ENCODE measurements around the gene CRYBG1. TPM values are rescaled to one million over a fixed set of nuclear protein-coding genes. Genes with fewer than 3 reads are reported as not detected.

CRYBG1 gene
- total RNA-seq, 1 donor from 2014 or later, result 0.06 TPM

GRCh38 chr6:106611030-106611429 lies 250.5 kb downstream of the CRYBG1 start:
- Histone ChIP-seq H3F3A (ENCODE audit: low read depth) (peaks cover 3% of the 10 kb centered on the region), H3K4me2 (no peak overlapping the region), H3K4me1 (peaks cover 11% of the 10 kb centered on the region), H3K79me2 (ENCODE audit: low read depth) (no peaks in the 10 kb centered on the region), H3K27ac (no peak overlapping the region), H3K4me3 (no peak overlapping the region), H3K9me3 (ENCODE audit: low read depth) (no peaks in the 10 kb centered on the region), H2AFZ (replicated peaks) (no peak overlapping the region), H4K20me1 (ENCODE audit: low read depth) (no peaks in the 10 kb centered on the region), H3K9ac (no peak overlapping the region), H3K27me3 (no peaks in the 10 kb centered on the region), H3K36me3 (no peaks in the 10 kb centered on the region)
- Mint-ChIP-seq H3K4me1 (no peaks in the 10 kb centered on the region), H3K36me3 (no peaks in the 10 kb centered on the region), H3K4me3 (no peak overlapping the region), H3K27ac (no peak overlapping the region), H3K27me3 (ENCODE audit: insufficient read depth, low read depth) (peaks cover 2% of the 10 kb centered on the region), H3K9me3 (no peaks in the 10 kb centered on the region)
- TF ChIP-seq EZH2phosphoT487 (IDR thresholded peaks at IDR 0.05), result no peak
- no peak for TF ChIP-seq CTCF (IDR thresholded peaks at IDR 0.05)
- TF ChIP-seq EZH2 (IDR thresholded peaks at IDR 0.05), result no peak
- DNase-seq (ENCODE audit: low spot score), result no peak

GRCh38 chr6:106612671-106613416 lies 252.3 kb downstream of the CRYBG1 start:
- DNase-seq (ENCODE audit: low spot score), result no peak
- Histone ChIP-seq H3K4me1 (peaks cover 11% of the 10 kb centered on the region), H3K4me3 (no peak overlapping the region), H3K9ac (no peak overlapping the region), H3K4me2 (no peak overlapping the region), H3F3A (ENCODE audit: low read depth) (peaks cover 3% of the 10 kb centered on the region), H3K27ac (no peak overlapping the region), H3K36me3 (no peaks in the 10 kb centered on the region), H3K79me2 (ENCODE audit: low read depth) (no peaks in the 10 kb centered on the region), H3K27me3 (no peaks in the 10 kb centered on the region), H3K9me3 (ENCODE audit: low read depth) (no peaks in the 10 kb centered on the region), H2AFZ (replicated peaks) (no peak overlapping the region), H4K20me1 (ENCODE audit: low read depth) (no peaks in the 10 kb centered on the region)
- Mint-ChIP-seq H3K36me3 (no peaks in the 10 kb centered on the region), H3K27me3 (ENCODE audit: insufficient read depth, low read depth) (peaks cover 2% of the 10 kb centered on the region), H3K9me3 (no peaks in the 10 kb centered on the region), H3K4me1 (no peaks in the 10 kb centered on the region), H3K27ac (no peak overlapping the region), H3K4me3 (no peak overlapping the region)
- TF ChIP-seq EZH2 (IDR thresholded peaks at IDR 0.05), result no peak
- TF ChIP-seq EZH2phosphoT487 (IDR thresholded peaks at IDR 0.05), result no peak
- no peak for TF ChIP-seq CTCF (IDR thresholded peaks at IDR 0.05)

DNA sequence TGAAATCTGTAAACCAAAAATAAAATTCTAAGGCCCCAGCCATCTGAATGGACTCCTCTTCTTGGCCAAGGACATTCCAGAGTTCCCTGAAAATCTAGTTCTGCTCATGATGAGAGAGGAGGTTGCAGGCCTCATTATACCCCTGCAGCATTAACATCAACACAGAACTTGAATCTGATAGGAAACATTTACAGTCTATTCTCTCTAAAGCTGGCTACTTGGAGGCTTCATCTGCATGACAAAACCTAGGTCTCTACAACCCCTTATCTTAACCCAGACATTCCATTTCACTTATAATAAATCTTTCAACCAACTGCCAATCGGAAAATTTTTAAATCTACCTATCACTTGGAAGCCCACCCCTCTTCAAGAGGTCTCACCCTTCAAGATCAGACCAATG lies 253.1 kb downstream of the CRYBG1 start:
- Mint-ChIP-seq H3K9me3 (no peaks in the 10 kb centered on the region), H3K27ac (no peak overlapping the region), H3K27me3 (ENCODE audit: insufficient read depth, low read depth) (peaks cover 2% of the 10 kb centered on the region), H3K36me3 (no peaks in the 10 kb centered on the region), H3K4me3 (no peak overlapping the region), H3K4me1 (no peaks in the 10 kb centered on the region)
- no peak overlapping the region for H3K9ac ChIP-seq
- no peaks in the 10 kb centered on the region for H4K20me1 ChIP-seq (ENCODE audit: low read depth)
- peaks cover 11% of the 10 kb centered on the region for H3K4me1 ChIP-seq
- H2AFZ ChIP-seq (replicated peaks), result no peak overlapping the region
- H3K9me3 ChIP-seq (ENCODE audit: low read depth), result no peaks in the 10 kb centered on the region
- H3K4me3 ChIP-seq, result no peak overlapping the region
- H3K27me3 ChIP-seq, result no peaks in the 10 kb centered on the region
- H3K79me2 ChIP-seq (ENCODE audit: low read depth), result no peaks in the 10 kb centered on the region
- no peaks in the 10 kb centered on the region for H3K36me3 ChIP-seq
- no peak for DNase-seq (ENCODE audit: low spot score)
- H3F3A ChIP-seq (ENCODE audit: low read depth), result peaks cover 3% of the 10 kb centered on the region
- no peak overlapping the region for H3K4me2 ChIP-seq
- no peak overlapping the region for H3K27ac ChIP-seq
- TF ChIP-seq CTCF (IDR thresholded peaks at IDR 0.05) (no peak), EZH2phosphoT487 (IDR thresholded peaks at IDR 0.05) (no peak), EZH2 (IDR thresholded peaks at IDR 0.05) (no peak)

Data from neural progenitor cell (in vitro differentiated cells).